Heart left ventricle (tissue), 13 donors: ENCODE measurements around the gene RPP25L.

Experiments
- CTCF ChIP-seq, 12 donors: fragments of 200-600 bp; sonication (generic) in 4 of 12; IDR thresholded peaks; one replicate each; pipeline versions ENCODE4 v1.5.0 to v1.8.0; 2018 to 2022; ENCODE audit warnings: antibody characterized with exemption in 12 of 12, mild to moderate bottlenecking in 5 of 12
- POLR2A ChIP-seq, 2 donors: fragments of 450-650 bp; IDR thresholded peaks; one replicate each; pipeline ENCODE4 v1.6.1; 2017; ENCODE audit warnings: antibody characterized with exemption in 2 of 2, mild to moderate bottlenecking in 2 of 2, moderate library complexity in 2 of 2
- donor health status: ischemic (EF 13 %, LVEDD 7.1; RV severe dilation, severe dysfunction).
- donor health status: DM: no; HTN: yes; CAD: no.
- donor health status: DM: no; HTN: no; CAD: no.
- donor health status: ischemic (EF 25% LVEDD 6.9; RV normal size, moderate dysfunction).
- donor health status: ischemic (EF 25% LVEDD 5.7; RV mildly dilated, moderate dysfunction).
- donor health status: ischemic (EF 35%, LVEDD 5.7; RV mildly dilated, moderate dysfunction).
- donor health status: nonischemic (EF 11% LVEDD 7.7; RV severe dilation, severe dysfunction).
- donor health status: DM: yes; HTN: yes; CAD: no.
- donor health status: PGD.
- donor health status: ischemic (EF 29% LVEDD 5.4; RV normal size, mild dysfunction).
- donor health status: nonischemic (EF 23%, LVEDD 6.1; RV moderate dilation, normal function).

DNA sequence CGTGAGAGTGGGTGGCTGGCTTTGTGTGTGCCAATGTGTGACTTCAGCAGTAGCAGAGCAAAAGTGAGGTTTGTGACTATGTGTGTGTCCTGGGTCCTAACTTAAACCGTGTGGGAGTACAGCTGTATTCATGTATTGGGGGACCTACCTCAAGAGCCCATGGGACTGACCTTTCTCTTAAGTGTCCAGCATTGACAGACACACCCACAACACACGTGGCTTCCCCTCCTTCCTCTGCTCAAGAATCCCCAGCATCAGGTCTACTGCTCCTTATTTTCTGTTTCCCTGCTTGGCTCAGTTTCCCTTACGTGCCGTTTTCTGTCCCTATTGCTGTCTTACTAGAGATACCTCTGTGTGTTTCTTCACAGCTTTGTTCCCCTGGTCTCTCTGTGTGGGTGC, 40.7 kb upstream of the RPP25L start:
- TF ChIP-seq CTCF (IDR thresholded peaks at IDR 0.05): no peak
- TF ChIP-seq POLR2A (IDR thresholded peaks at IDR 0.05): no peak
